Calu3 (cell line): Measurements from ENCODE around the gene KIF16B. TPM values are rescaled to one million over a fixed set of nuclear protein-coding genes. Genes with fewer than 3 reads are reported as not detected.

Experiments used
- BruUV-seq: library from RNA; stranded (reverse); fragments of 400-500 nt; replicated peaks from 2 replicates; lab custom pipeline; 2021; lab: Mats Ljungman, UMichigan
- CTCF ChIA-PET: fragments of 300-600 bp; sonication (Branson Sonifier 250); formaldehyde crosslinking; loops from one replicate; lab custom pipeline; 2022; ENCODE audit warnings: antibody characterized with exemption; lab: Charles Lee
- DNase-seq: peaks from one replicate; pipeline ENCODE4 v3.0.0; 2022
- H3K27ac Mint-ChIP-seq: one replicate; pipeline ENCODE4 v1.8.0; 2022; ENCODE audit warnings: mixed read lengths; ENCODE audit not compliant: unreplicated experiment
- H3K27me3 Mint-ChIP-seq: one replicate; pipeline ENCODE4 v1.8.0; 2022; ENCODE audit warnings: mixed read lengths; ENCODE audit not compliant: unreplicated experiment
- H3K36me3 Mint-ChIP-seq: one replicate; pipeline ENCODE4 v1.8.0; 2022; ENCODE audit warnings: mild to moderate bottlenecking, moderate library complexity, mixed read lengths; ENCODE audit not compliant: insufficient read depth, unreplicated experiment
- H3K4me1 Mint-ChIP-seq: one replicate; pipeline ENCODE4 v1.8.0; 2022; ENCODE audit warnings: mild to moderate bottlenecking, low read depth, mixed read lengths; ENCODE audit not compliant: unreplicated experiment
- H3K4me3 Mint-ChIP-seq: one replicate; pipeline ENCODE4 v1.8.0; 2022; ENCODE audit warnings: mild to moderate bottlenecking, low read depth, moderate library complexity, mixed read lengths; ENCODE audit not compliant: unreplicated experiment
- H3K9me3 Mint-ChIP-seq: one replicate; pipeline ENCODE4 v1.8.0; 2022; ENCODE audit warnings: low read depth, mixed read lengths; ENCODE audit not compliant: unreplicated experiment
- CTCF ChIP-seq: fragments of 200-600 bp; IDR thresholded peaks from one replicate; pipeline ENCODE4 v1.8.0; 2022; ENCODE audit warnings: antibody characterized with exemption; ENCODE audit not compliant: unreplicated experiment
- intact Hi-C: fragments of 100-400 bp; cut with micrococcal nuclease; formaldehyde crosslinking; loops from one replicate; pipeline ENCODE4 v1.10.0; 2022; ENCODE audit not compliant: unreplicated experiment
- total RNA-seq: library from RNA; stranded (reverse); gene quantifications from 2 replicates; pipeline ENCODE4 v1.2.3, GENCODE V29; 2022

The KIF16B gene
- total RNA-seq, 1 experiment from 2014 or later: 4.3 TPM

- no peaks in the 10 kb centered on the region for H3K36me3 Mint-ChIP-seq
- no peaks in the 10 kb centered on the region for H3K27me3 Mint-ChIP-seq
- intact Hi-C loops: loop anchor here (10.0 kb wide), 1 partner anchor 251 kb away; no protein-coding TSS in a partner anchor
- no peak for TF ChIP-seq CTCF
- no peak for DNase-seq
- CTCF ChIA-PET: no interaction called here
- no peaks in the 10 kb centered on the region for H3K4me1 Mint-ChIP-seq
- BruUV-seq: no TSS peak
- no peaks in the 10 kb centered on the region for H3K9me3 Mint-ChIP-seq
- no peak overlapping the region for H3K4me3 Mint-ChIP-seq
- no peak overlapping the region for H3K27ac Mint-ChIP-seq
Measured at GRCh38 chr20:16514140-16514539, 59.1 kb downstream of the KIF16B start.

GRCh38 chr20:16505894-16506293, 67.4 kb downstream of the KIF16B start:
- intact Hi-C loops: no loop called here
- no TSS peak for BruUV-seq
- H3K9me3 Mint-ChIP-seq: no peaks in the 10 kb centered on the region
- DNase-seq: no peak
- no peaks in the 10 kb centered on the region for H3K36me3 Mint-ChIP-seq
- H3K27me3 Mint-ChIP-seq: no peaks in the 10 kb centered on the region
- no peak for TF ChIP-seq CTCF
- H3K4me1 Mint-ChIP-seq: no peaks in the 10 kb centered on the region
- no peak overlapping the region for H3K27ac Mint-ChIP-seq
- CTCF ChIA-PET: no interaction called here
- no peak overlapping the region for H3K4me3 Mint-ChIP-seq

GRCh38 chr20:16501301-16501700, 71.9 kb downstream of the KIF16B start:
- CTCF ChIA-PET: no interaction called here
- intact Hi-C loops: no loop called here
- no TSS peak for BruUV-seq
- TF ChIP-seq CTCF: no peak
- no peak overlapping the region for H3K4me3 Mint-ChIP-seq
- H3K4me1 Mint-ChIP-seq: no peaks in the 10 kb centered on the region
- H3K9me3 Mint-ChIP-seq: no peaks in the 10 kb centered on the region
- H3K36me3 Mint-ChIP-seq: no peaks in the 10 kb centered on the region
- no peak overlapping the region for H3K27ac Mint-ChIP-seq
- no peaks in the 10 kb centered on the region for H3K27me3 Mint-ChIP-seq
- no peak for DNase-seq

- intact Hi-C loops: no loop called here
- no peaks in the 10 kb centered on the region for H3K36me3 Mint-ChIP-seq
Measured at GRCh38 chr20:16500197-16500596, 73.1 kb downstream of the KIF16B start.

More at GRCh38 chr20:16500197-16500596, 73.1 kb downstream of the KIF16B start:
- Mint-ChIP-seq H3K9me3 (no peaks in the 10 kb centered on the region), H3K27ac (no peak overlapping the region), H3K4me1 (no peaks in the 10 kb centered on the region), H3K27me3 (no peaks in the 10 kb centered on the region), H3K4me3 (no peak overlapping the region)
- CTCF ChIA-PET: no interaction called here
- no TSS peak for BruUV-seq
- TF ChIP-seq CTCF: no peak
- DNase-seq: no peak
